ENCODE results near the gene PRKAG1.

DNA sequence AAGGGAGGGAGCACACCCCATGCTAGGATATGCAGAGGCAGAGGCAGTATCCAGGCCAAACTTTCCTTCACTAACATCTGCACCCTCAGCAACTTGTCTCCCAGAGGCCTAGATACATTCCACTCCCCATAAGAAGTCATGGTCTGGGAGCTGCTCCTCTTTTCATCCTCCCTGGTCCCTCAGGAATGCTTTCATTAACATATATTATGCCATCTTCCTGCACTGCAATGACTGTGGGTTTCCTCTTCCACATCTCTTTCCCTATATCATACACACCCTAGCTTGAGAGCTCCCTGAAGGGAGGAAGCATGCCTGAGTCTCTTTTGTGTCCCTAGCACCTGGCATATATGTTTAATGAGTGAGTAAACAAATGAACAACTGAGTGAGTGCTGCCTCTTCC is 28.0 kb downstream of the PRKAG1 start:
- TF ChIP-seq, protein P1, sequence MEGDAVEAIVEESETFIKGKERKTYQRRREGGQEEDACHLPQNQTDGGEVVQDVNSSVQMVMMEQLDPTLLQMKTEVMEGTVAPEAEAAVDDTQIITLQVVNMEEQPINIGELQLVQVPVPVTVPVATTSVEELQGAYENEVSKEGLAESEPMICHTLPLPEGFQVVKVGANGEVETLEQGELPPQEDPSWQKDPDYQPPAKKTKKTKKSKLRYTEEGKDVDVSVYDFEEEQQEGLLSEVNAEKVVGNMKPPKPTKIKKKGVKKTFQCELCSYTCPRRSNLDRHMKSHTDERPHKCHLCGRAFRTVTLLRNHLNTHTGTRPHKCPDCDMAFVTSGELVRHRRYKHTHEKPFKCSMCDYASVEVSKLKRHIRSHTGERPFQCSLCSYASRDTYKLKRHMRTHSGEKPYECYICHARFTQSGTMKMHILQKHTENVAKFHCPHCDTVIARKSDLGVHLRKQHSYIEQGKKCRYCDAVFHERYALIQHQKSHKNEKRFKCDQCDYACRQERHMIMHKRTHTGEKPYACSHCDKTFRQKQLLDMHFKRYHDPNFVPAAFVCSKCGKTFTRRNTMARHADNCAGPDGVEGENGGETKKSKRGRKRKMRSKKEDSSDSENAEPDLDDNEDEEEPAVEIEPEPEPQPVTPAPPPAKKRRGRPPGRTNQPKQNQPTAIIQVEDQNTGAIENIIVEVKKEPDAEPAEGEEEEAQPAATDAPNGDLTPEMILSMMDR (conservative IDR thresholded peaks at IDR 0.05; ENCODE audit: low read length), result no peak
- no peak for TF ChIP-seq EZH2phosphoT487 (IDR thresholded peaks at IDR 0.05; ENCODE audit: borderline replicate concordance, low read depth, low read length)

Measured in OCI-LY7 (cell line).